ENCODE results near the gene TNMD. TPM values are rescaled to one million over a fixed set of nuclear protein-coding genes. Genes with fewer than 3 reads are reported as not detected.
"Not testable (repeated sequence)": the region's sequence is repeated elsewhere in the genome, so short reads cannot be mapped to it uniquely, and the experiment has no call there.

TNMD gene
- total RNA-seq (not detected), total RNA-seq (0 to 0.13 (median 0) reads per million in 172 experiments)
- not detected for polyA plus RNA-seq (2013, experiment 1 of 2)
- polyA plus RNA-seq (2013, experiment 2 of 2): 5.6 TPM

DNA sequence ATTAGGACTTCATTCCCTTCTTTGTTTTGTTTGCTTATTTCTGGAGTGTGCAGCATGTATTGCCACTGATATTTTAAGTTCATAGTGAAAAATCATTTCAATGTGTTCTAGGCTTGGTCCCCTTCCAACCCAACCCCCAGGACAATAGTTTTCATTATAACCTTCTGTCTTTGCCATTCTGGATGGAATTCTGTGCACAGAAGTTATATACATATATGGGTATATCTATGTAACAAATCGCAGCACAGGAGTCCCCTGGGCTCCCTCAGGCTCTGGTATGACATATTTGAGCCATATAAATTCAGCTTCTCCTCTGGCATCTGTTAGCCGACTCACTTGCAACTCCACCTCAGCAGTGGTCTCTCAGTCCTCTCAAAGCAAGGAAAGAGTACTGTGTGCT, at the start of gene TNMD:
Gene TNMD (plus strand): TSS at position 326 of the 400 bp plus-strand sequence. CDS start 83 bp downstream, outside the sequence.
- TF ChIP-seq, protein P1, sequence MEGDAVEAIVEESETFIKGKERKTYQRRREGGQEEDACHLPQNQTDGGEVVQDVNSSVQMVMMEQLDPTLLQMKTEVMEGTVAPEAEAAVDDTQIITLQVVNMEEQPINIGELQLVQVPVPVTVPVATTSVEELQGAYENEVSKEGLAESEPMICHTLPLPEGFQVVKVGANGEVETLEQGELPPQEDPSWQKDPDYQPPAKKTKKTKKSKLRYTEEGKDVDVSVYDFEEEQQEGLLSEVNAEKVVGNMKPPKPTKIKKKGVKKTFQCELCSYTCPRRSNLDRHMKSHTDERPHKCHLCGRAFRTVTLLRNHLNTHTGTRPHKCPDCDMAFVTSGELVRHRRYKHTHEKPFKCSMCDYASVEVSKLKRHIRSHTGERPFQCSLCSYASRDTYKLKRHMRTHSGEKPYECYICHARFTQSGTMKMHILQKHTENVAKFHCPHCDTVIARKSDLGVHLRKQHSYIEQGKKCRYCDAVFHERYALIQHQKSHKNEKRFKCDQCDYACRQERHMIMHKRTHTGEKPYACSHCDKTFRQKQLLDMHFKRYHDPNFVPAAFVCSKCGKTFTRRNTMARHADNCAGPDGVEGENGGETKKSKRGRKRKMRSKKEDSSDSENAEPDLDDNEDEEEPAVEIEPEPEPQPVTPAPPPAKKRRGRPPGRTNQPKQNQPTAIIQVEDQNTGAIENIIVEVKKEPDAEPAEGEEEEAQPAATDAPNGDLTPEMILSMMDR (IDR thresholded peaks at IDR 0.05): no peak
- no peaks in the 10 kb centered on the region for H3K27me3 ChIP-seq (ENCODE audit: control insufficient read depth in 1 of 2, insufficient read depth in 2 of 2, low read length in 2 of 2)
- Mint-ChIP-seq H3K36me3 (ENCODE audit: low read depth) (no peaks in the 10 kb centered on the region), H3K4me3 (no peak within 1 kb of the TSS), H3K27ac (no peak within 1 kb of the TSS), H3K4me1 (ENCODE audit: low read depth) (no peaks in the 10 kb centered on the region), H3K27me3 (peaks cover 5% of the 10 kb centered on the region), H3K9me3 (no peaks in the 10 kb centered on the region)
- no peak within 1 kb of the TSS for H3K4me3 ChIP-seq (ENCODE audit: low read length)
- ATAC-seq (ENCODE audit: poor library complexity): no peak
- no peaks in the 10 kb centered on the region for H3K9me3 ChIP-seq (ENCODE audit: control insufficient read depth in 1 of 2, insufficient read depth in 1 of 2, low read length in 2 of 2)
- no peak for DNase-seq
- intact Hi-C loops (cut with DNase I, micrococcal nuclease): no loop called here
- no peaks in the 10 kb centered on the region for H3K36me3 ChIP-seq (ENCODE audit: insufficient read depth, low read length)
- ChIA-PET POLR2A (no interaction called here), CTCF (no interaction called here)
- no peak within 1 kb of the TSS for H3K27ac ChIP-seq (ENCODE audit: low read depth in 1 of 2, low read length in 2 of 2)
- no peaks in the 10 kb centered on the region for H3K4me1 ChIP-seq (ENCODE audit: insufficient read depth, low read length)

DNA sequence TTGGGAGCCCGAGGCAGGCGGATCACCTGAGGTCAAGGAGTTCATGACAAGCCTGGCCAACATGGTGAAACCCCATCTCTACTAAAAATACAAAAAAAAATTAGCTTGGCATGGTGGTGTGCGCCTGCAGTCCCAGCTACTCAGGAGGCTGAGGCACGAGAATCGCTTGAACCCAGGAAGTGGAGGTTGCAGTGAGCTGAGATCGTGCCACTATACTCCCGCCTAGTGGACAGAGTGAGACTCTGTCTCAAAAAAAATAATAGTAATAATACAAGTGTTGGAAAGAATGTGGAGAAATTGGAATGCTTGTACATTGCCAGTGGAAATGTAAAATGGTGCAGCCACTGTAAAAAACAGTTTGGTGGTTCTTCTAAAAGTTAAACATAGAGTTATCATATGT, 19.2 kb upstream of the TNMD start:
- H3K27ac ChIP-seq (ENCODE audit: low read depth in 1 of 2, low read length in 2 of 2); DNase-seq; H3K9me3 Mint-ChIP-seq; H3K9me3 ChIP-seq (ENCODE audit: control insufficient read depth in 1 of 2, insufficient read depth in 1 of 2, low read length in 2 of 2); CTCF ChIA-PET; H3K27ac Mint-ChIP-seq; intact Hi-C loops (cut with DNase I, micrococcal nuclease); H3K36me3 Mint-ChIP-seq (ENCODE audit: low read depth); H3K4me3 ChIP-seq (ENCODE audit: low read length); H3K4me1 Mint-ChIP-seq (ENCODE audit: low read depth); H3K4me1 ChIP-seq (ENCODE audit: insufficient read depth, low read length); ATAC-seq (ENCODE audit: poor library complexity); H3K36me3 ChIP-seq (ENCODE audit: insufficient read depth, low read length); H3K4me3 Mint-ChIP-seq; H3K27me3 Mint-ChIP-seq; POLR2A ChIA-PET; H3K27me3 ChIP-seq (ENCODE audit: control insufficient read depth in 1 of 2, insufficient read depth in 2 of 2, low read length in 2 of 2): not testable (repeated sequence)

DNA sequence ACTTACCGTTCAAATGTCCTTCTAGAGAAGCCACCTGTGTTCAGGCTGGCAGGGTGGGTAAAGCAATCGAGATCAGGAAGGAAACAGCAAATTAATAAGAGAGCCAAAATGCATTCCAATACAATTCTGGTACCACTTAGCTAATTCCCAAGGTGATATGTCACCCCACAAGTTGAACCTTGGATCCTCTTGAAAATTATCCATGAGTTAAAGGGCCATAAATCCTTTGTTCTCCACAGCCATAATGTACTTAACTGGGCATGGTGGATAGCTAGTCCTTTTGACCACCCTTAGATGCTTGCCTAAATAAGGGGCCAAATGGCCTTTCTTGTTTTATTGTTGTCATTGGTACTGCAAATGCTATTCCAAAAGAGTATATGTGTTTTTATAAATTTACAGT, 2.0 kb downstream of the TNMD start:
- Mint-ChIP-seq H3K4me1 (ENCODE audit: low read depth) (no peaks in the 10 kb centered on the region), H3K4me3 (no peak overlapping the region), H3K36me3 (ENCODE audit: low read depth) (no peaks in the 10 kb centered on the region), H3K9me3 (no peaks in the 10 kb centered on the region), H3K27ac (no peak overlapping the region), H3K27me3 (peaks cover 5% of the 10 kb centered on the region)
- Histone ChIP-seq H3K9me3 (ENCODE audit: control insufficient read depth in 1 of 2, insufficient read depth in 1 of 2, low read length in 2 of 2) (no peaks in the 10 kb centered on the region), H3K36me3 (ENCODE audit: insufficient read depth, low read length) (no peaks in the 10 kb centered on the region), H3K27ac (ENCODE audit: low read depth in 1 of 2, low read length in 2 of 2) (no peak overlapping the region), H3K4me1 (ENCODE audit: insufficient read depth, low read length) (no peaks in the 10 kb centered on the region), H3K27me3 (ENCODE audit: control insufficient read depth in 1 of 2, insufficient read depth in 2 of 2, low read length in 2 of 2) (no peaks in the 10 kb centered on the region), H3K4me3 (ENCODE audit: low read length) (no peak overlapping the region)
- DNase-seq (no peak), ATAC-seq (ENCODE audit: poor library complexity) (no peak)
- TF ChIP-seq, protein P1 (IDR thresholded peaks at IDR 0.05): no peak
- intact Hi-C loops (cut with DNase I, micrococcal nuclease): no loop called here
- POLR2A ChIA-PET: no interaction called here
- CTCF ChIA-PET: interaction anchor here (0.8 kb wide), 1 partner anchor 14 kb away, joined by 3 read pairs; no protein-coding TSS in a partner anchor

DNA sequence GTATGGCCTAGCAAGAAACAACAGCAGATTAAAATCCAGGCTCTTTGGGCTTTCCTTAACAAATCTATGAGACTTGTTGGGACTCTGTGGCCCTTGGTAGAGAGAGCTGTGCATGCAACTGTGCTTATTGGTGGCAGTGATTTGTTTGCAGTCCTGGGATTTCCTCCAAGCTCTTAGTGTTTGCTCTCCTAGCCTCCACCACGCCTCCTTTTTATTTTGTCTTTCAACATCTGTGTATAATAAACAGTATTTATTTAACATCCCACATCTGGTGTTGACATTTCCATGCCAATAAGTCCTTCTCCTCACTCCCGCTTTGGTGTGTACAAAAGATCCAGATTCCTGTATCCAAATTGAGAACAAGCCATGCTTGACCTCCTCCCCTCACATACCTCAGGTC, 3.1 kb downstream of the TNMD start:
- peaks cover 5% of the 10 kb centered on the region for H3K27me3 Mint-ChIP-seq
- Histone ChIP-seq H3K4me3 (ENCODE audit: low read length) (no peak overlapping the region), H3K9me3 (ENCODE audit: control insufficient read depth in 1 of 2, insufficient read depth in 1 of 2, low read length in 2 of 2) (no peaks in the 10 kb centered on the region), H3K36me3 (ENCODE audit: insufficient read depth, low read length) (no peaks in the 10 kb centered on the region), H3K27ac (ENCODE audit: low read depth in 1 of 2, low read length in 2 of 2) (no peak overlapping the region), H3K4me1 (ENCODE audit: insufficient read depth, low read length) (no peaks in the 10 kb centered on the region), H3K27me3 (ENCODE audit: control insufficient read depth in 1 of 2, insufficient read depth in 2 of 2, low read length in 2 of 2) (no peaks in the 10 kb centered on the region)
- no peak for ATAC-seq (ENCODE audit: poor library complexity)
- ChIA-PET POLR2A (no interaction called here), CTCF (no interaction called here)
- H3K9me3 Mint-ChIP-seq: no peaks in the 10 kb centered on the region
- no peaks in the 10 kb centered on the region for H3K4me1 Mint-ChIP-seq (ENCODE audit: low read depth)
- H3K36me3 Mint-ChIP-seq (ENCODE audit: low read depth): no peaks in the 10 kb centered on the region
- TF ChIP-seq, protein P1 (IDR thresholded peaks at IDR 0.05): no peak
- H3K27ac Mint-ChIP-seq: no peak overlapping the region
- intact Hi-C loops (cut with DNase I, micrococcal nuclease): no loop called here
- H3K4me3 Mint-ChIP-seq: no peak overlapping the region
- no peak for DNase-seq
